HG02938 (cell line): ENCODE results near the gene EIF3K.
A peak's percentile ranks its signal among the peaks of the same experiment; 100 is the strongest.
"Not testable (repeated sequence)": the region's sequence is repeated elsewhere in the genome, so short reads cannot be mapped to it uniquely, and the experiment has no call there.

Experiments
- ATAC-seq: cut with Tn5 transposase; IDR thresholded peaks from one replicate; pipeline ENCODE4 v1.9.1; 2021; ENCODE audit warnings: mild to moderate bottlenecking, moderate library complexity; ENCODE audit not compliant: unreplicated experiment

EIF3K gene

GRCh38 chr19:38617764-38618589 is 1.0 kb upstream of the EIF3K start, which contains the start of gene MAP4K1:
Gene MAP4K1, minus strand, starts transcription at chr19:38617953. Its CDS starts 58 bp downstream, at chr19:38617895.
- ATAC-seq = peak; percentile 50

GRCh38 chr19:38619361-38620174 is 580 bp downstream of the EIF3K start:
- ATAC-seq = no peak

- ATAC-seq = no peak
These were observed 5.8 kb downstream of the EIF3K start for GRCh38 chr19:38624822-38625221.

- ATAC-seq = no peak
These were observed 7.4 kb downstream of the EIF3K start for GRCh38 chr19:38626401-38626800.

- no peak for ATAC-seq
These were observed 10.6 kb downstream of the EIF3K start for GRCh38 chr19:38629568-38629967.

GRCh38 chr19:38631301-38631700 is 12.3 kb downstream of the EIF3K start:
- not testable (repeated sequence) for ATAC-seq

- ATAC-seq = not testable (repeated sequence)
These were observed 13.0 kb downstream of the EIF3K start for GRCh38 chr19:38631811-38632475.

GRCh38 chr19:38632476-38633213 is 13.7 kb downstream of the EIF3K start:
- ATAC-seq = no peak

- ATAC-seq = no peak
These were observed 15.9 kb downstream of the EIF3K start for GRCh38 chr19:38634757-38635482.

- no peak for ATAC-seq
These were observed 16.8 kb downstream of the EIF3K start for GRCh38 chr19:38635483-38636399.

GRCh38 chr19:38638461-38638860 is 19.5 kb downstream of the EIF3K start:
- ATAC-seq = no peak

GRCh38 chr19:38639679-38640078 is 20.7 kb downstream of the EIF3K start:
- no peak for ATAC-seq

- no peak for ATAC-seq
These were observed 21.4 kb downstream of the EIF3K start for GRCh38 chr19:38640368-38640767.

GRCh38 chr19:38642176-38642575 is 23.2 kb downstream of the EIF3K start:
- no peak for ATAC-seq

- no peak for ATAC-seq
These were observed 25.7 kb downstream of the EIF3K start for GRCh38 chr19:38644719-38645118.

- ATAC-seq = peak; percentile 79
These were observed 28.5 kb downstream of the EIF3K start, which contains the start of gene ACTN4 for GRCh38 chr19:38647368-38647965. Gene ACTN4, plus strand, starts transcription at chr19:38647649. Its CDS starts 97 bp downstream, at chr19:38647746.

- no peak for ATAC-seq
These were observed 29.2 kb downstream of the EIF3K start for GRCh38 chr19:38647966-38648768.
